B cell (primary cell): Measurements from ENCODE around the gene PHF21B. TPM values are rescaled to one million over a fixed set of nuclear protein-coding genes. Genes with fewer than 3 reads are reported as not detected.

Source experiments
- ATAC-seq: fragments of 200-7000 bp; cut with Tn5 transposase; one replicate; pipeline ENCODE4 v1.10.0; 2021; ENCODE audit warnings: low read depth, mild to moderate bottlenecking, moderate number of reproducible peaks, moderate library complexity
- CTCF ChIA-PET: fragments of 350-600 bp; sonication (Branson Sonifier 250); formaldehyde crosslinking; loops from one replicate; lab custom pipeline; 2021; ENCODE audit warnings: antibody characterized with exemption, inconsistent platforms; lab: Charles Lee
- POLR2A ChIA-PET: fragments of 350-600 bp; sonication (Branson Sonifier 250); formaldehyde crosslinking; loops from one replicate; lab custom pipeline; 2021; ENCODE audit warnings: antibody characterized with exemption; lab: Charles Lee
- DNase-seq: peaks from one replicate; pipeline ENCODE4 v3.0.0; 2013
- H2AFZ ChIP-seq: 2 replicates; pipeline ENCODE4 v1.6.1; 2012; ENCODE audit warnings: mild to moderate bottlenecking, low read depth, low read length; ENCODE audit not compliant: insufficient read depth, poor library complexity, severe bottlenecking
- H3K27ac ChIP-seq, 2 donors: 1 replicate in 1 of 2; 2 replicates in 1 of 2; pipeline ENCODE4 v1.5.1; 2012 to 2013; ENCODE audit warnings: low read length in 2 of 2, mild to moderate bottlenecking in 2 of 2, moderate library complexity in 1 of 2
- H3K27me3 ChIP-seq, 4 experiments: fragments of 200-600 bp in 1 of 4; sonication (generic) in 1 of 4; replicated peaks in 1 of 4; 1 replicate in 2 of 4; 2 replicates in 2 of 4; pipeline versions ENCODE4 v1.6.1 to v1.7.0; 2013 to 2016; ENCODE audit warnings: low read length in 3 of 4, mild to moderate bottlenecking in 2 of 4, mixed read lengths in 1 of 4, moderate library complexity in 1 of 4; ENCODE audit not compliant: insufficient read depth in 4 of 4, control insufficient read depth in 3 of 4; ENCODE audit errors: control extremely low read depth in 1 of 4
- H3K36me3 ChIP-seq, 2 experiments: replicated peaks in 1 of 2; 1 replicate in 1 of 2; 2 replicates in 1 of 2; pipeline versions ENCODE4 v1.6.1 to v1.7.1; 2013; ENCODE audit warnings: low read length in 1 of 2; ENCODE audit not compliant: insufficient read depth in 2 of 2, control insufficient read depth in 1 of 2; ENCODE audit errors: control extremely low read depth in 1 of 2, extremely low read depth in 1 of 2
- H3K4me1 ChIP-seq, 2 donors: fragments of 200-600 bp in 1 of 2; sonication (generic) in 1 of 2; 1 replicate in 1 of 2; 2 replicates in 1 of 2; pipeline versions ENCODE4 v1.5.1 to v1.6.1; 2013 to 2017; ENCODE audit warnings: low read length in 2 of 2; ENCODE audit not compliant: control insufficient read depth in 2 of 2, insufficient read depth in 2 of 2
- H3K4me2 ChIP-seq: replicated peaks from 2 replicates; pipeline ENCODE3; 2012; ENCODE audit warnings: mild to moderate bottlenecking, low read depth, low read length; ENCODE audit not compliant: poor library complexity, severe bottlenecking
- H3K4me3 ChIP-seq, 5 experiments: fragments of 200-600 bp in 1 of 5; sonication (generic) in 1 of 5; 1 replicate in 3 of 5; 2 replicates in 2 of 5; pipeline versions ENCODE4 v1.5.1 to v1.7.0; 2011 to 2016; ENCODE audit warnings: low read length in 4 of 5, mild to moderate bottlenecking in 4 of 5, low read depth in 2 of 5, control low read depth in 1 of 5, moderate library complexity in 1 of 5; ENCODE audit not compliant: insufficient read depth in 1 of 5; ENCODE audit errors: control extremely low read depth in 1 of 5, extremely low read depth in 1 of 5
- H3K79me2 ChIP-seq: fragments of 200-600 bp; sonication (generic); one replicate; pipeline ENCODE4 v1.6.0; 2016; ENCODE audit warnings: low read length; ENCODE audit not compliant: control insufficient read depth, insufficient read depth
- H3K9ac ChIP-seq: fragments of 200-600 bp; sonication (generic); 2 replicates; pipeline ENCODE4 v1.6.1; 2017; ENCODE audit warnings: mild to moderate bottlenecking, low read length, moderate library complexity
- H3K9me3 ChIP-seq, 3 donors: one replicate each; pipeline versions ENCODE4 v1.6.1 to v1.7.1; 2013; ENCODE audit warnings: low read length in 2 of 3; ENCODE audit not compliant: control insufficient read depth in 2 of 3, insufficient read depth in 1 of 3; ENCODE audit errors: control extremely low read depth in 1 of 3
- H4K20me1 ChIP-seq: 2 replicates; pipeline ENCODE4 v1.6.0; 2012; ENCODE audit warnings: mild to moderate bottlenecking, low read length; ENCODE audit not compliant: insufficient read depth, control insufficient read depth, poor library complexity, severe bottlenecking
- H3K27ac Mint-ChIP-seq: one replicate; pipeline ENCODE4 v1.8.0; 2021; ENCODE audit warnings: mixed read lengths
- H3K27me3 Mint-ChIP-seq: one replicate; pipeline ENCODE4 v1.8.0; 2021; ENCODE audit warnings: mixed read lengths
- H3K4me1 Mint-ChIP-seq: one replicate; pipeline ENCODE4 v1.8.0; 2021; ENCODE audit warnings: mixed read lengths
- H3K4me3 Mint-ChIP-seq: one replicate; pipeline ENCODE4 v1.8.0; 2021; ENCODE audit warnings: mixed read lengths
- H3K9me3 Mint-ChIP-seq: one replicate; pipeline ENCODE4 v1.8.0; 2022; ENCODE audit warnings: mixed read lengths; ENCODE audit not compliant: insufficient read depth
- EZH2 ChIP-seq: IDR thresholded peaks from 2 replicates; pipeline ENCODE4 v1.6.1; 2012; ENCODE audit warnings: borderline replicate concordance, low read depth, mild to moderate bottlenecking, moderate library complexity, low read length; ENCODE audit not compliant: insufficient read depth, poor library complexity, severe bottlenecking
- WGBS: methylation state at CpG from one replicate; pipeline ENCODE4 v1.1.5; 2013; ENCODE audit warnings: missing lambda C conversion rate; ENCODE audit not compliant: insufficient coverage; 5-methylcytosine and 5-hydroxymethylcytosine counted together
- intact Hi-C: fragments of 100-400 bp; cut with micrococcal nuclease; formaldehyde crosslinking; loops from one replicate; pipeline ENCODE4 v1.10.0; 2022
- polyA plus RNA-seq: library from polyadenylated mRNA; depleted of rRNA; stranded (reverse); fragments of >200 nt; gene quantifications from 2 replicates; pipeline ENCODE4 v1.2.3, GENCODE V29; 2012
- total RNA-seq, 2 donors: library from RNA; stranded (reverse); fragments of 120-200 nt in 1 of 2; gene quantifications; 1 replicate in 1 of 2; 2 replicates in 1 of 2; pipeline versions ENCODE4 v1.2.3 to v1.2.4, GENCODE V29; 2013 to 2022
- TF ChIP-seq, protein P1 (sequence below): fragments of 200-600 bp; IDR thresholded peaks from one replicate; pipeline ENCODE4 v1.8.0; 2022; ENCODE audit warnings: antibody characterized with exemption, mild to moderate bottlenecking

PHF21B gene
- total and polyA plus RNA-seq, 2 donors (not counting 1 experiment from before 2014, with no cell fraction given): not detected

DNA sequence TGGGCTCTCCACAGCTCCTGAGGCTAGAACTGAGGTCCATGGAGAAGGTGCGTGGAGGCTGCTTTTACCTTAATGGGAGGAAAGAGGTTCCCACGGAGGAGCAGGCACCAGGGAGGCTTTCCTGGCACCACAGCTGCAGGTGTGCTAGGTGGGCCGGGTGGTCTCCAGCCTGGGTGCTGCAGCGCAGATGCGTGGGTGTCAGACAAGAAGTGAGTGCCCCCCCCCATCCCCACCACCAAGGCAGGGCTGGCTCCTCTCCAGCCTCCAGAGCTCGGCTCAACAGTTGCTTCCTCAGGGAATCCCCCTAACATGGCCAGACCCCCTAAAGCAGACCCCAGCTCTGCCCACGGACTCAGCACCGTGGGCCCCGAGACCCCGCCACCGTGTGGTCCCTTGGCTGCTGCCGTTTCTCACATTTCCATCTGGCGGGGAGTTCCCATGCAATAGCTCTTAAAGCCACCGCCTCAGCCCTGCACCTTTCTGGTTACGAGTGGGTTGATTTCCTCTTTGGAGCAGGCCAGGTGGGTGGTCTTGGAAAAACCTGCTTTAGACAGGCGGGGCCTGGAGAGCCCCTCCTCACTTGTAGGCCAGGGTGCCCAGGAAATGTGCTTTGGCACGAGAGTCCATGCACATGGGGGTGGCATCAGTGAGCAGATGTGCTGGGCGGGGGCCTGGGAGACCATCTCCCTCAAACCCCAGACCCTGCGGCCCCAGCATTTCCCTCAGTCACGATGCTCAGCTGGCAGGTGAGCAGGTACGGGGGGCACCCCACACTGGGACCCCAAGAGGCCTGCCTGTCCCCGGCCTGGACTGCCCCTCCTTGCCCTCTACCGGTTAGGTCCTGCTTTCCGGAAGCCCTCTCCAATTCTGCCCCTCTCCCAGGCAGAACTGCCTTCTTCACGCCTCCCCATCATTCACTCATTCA, 163.7 kb downstream of the PHF21B start:
- Histone ChIP-seq H2AFZ (no peak overlapping the region), H3K27ac (no peak overlapping the region), H3K9me3 (peaks cover 0 to 27% (median 0%) of the 10 kb centered on the region in 3 donors), H3K9ac (no peak overlapping the region), H3K36me3 (no peaks in the 10 kb centered on the region), H3K4me1 (no peaks in the 10 kb centered on the region), H3K4me2 (no peak overlapping the region), H4K20me1 (no peaks in the 10 kb centered on the region), H3K4me3 (no peak overlapping the region), H3K27me3 (peaks cover 0 to 6% (median 0%) of the 10 kb centered on the region in 4 experiments), H3K79me2 (no peaks in the 10 kb centered on the region)
- intact Hi-C loops: no loop called here
- Mint-ChIP-seq H3K27me3 (peaks cover 9% of the 10 kb centered on the region), H3K27ac (no peak overlapping the region), H3K4me3 (no peak overlapping the region), H3K9me3 (peaks cover 3% of the 10 kb centered on the region), H3K4me1 (no peaks in the 10 kb centered on the region)
- DNase-seq: no peak
- CTCF ChIA-PET: no interaction called here
- no peak for ATAC-seq
- POLR2A ChIA-PET: no interaction called here
- WGBS: 84% methylated on average over 23 of the region's 25 CpGs
- no peak for TF ChIP-seq EZH2
- TF ChIP-seq, protein P1, sequence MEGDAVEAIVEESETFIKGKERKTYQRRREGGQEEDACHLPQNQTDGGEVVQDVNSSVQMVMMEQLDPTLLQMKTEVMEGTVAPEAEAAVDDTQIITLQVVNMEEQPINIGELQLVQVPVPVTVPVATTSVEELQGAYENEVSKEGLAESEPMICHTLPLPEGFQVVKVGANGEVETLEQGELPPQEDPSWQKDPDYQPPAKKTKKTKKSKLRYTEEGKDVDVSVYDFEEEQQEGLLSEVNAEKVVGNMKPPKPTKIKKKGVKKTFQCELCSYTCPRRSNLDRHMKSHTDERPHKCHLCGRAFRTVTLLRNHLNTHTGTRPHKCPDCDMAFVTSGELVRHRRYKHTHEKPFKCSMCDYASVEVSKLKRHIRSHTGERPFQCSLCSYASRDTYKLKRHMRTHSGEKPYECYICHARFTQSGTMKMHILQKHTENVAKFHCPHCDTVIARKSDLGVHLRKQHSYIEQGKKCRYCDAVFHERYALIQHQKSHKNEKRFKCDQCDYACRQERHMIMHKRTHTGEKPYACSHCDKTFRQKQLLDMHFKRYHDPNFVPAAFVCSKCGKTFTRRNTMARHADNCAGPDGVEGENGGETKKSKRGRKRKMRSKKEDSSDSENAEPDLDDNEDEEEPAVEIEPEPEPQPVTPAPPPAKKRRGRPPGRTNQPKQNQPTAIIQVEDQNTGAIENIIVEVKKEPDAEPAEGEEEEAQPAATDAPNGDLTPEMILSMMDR: no peak

DNA sequence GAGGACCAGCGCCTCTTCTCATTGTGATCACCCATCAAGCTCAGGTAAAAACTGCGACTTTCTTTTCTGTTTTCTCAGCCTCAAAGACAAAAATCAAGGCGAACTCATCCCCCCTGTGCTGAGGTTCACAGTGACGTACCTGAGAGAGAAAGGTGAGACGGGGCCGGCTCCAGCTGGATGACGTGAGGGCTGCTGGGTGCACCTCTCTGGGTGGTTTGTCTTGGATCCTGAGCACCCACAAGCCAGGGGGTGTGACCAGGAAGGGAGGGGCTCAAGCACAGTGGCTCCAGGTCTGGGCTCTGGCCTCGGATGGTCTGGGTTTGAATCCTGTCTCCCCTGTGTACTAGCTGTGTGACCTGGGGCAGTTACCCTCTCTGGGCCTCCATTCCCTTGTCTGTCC, 164.6 kb downstream of the PHF21B start:
- no peak for ATAC-seq
- WGBS: 89% methylated on average over 6 of the region's 8 CpGs
- POLR2A ChIA-PET: no interaction called here

More for the DNA sequence above, 164.6 kb downstream of the PHF21B start:
- H3K4me3 Mint-ChIP-seq: no peak overlapping the region
- H3K27me3 ChIP-seq: peaks cover 0 to 6% (median 0%) of the 10 kb centered on the region in 4 experiments
- H3K9me3 ChIP-seq: peaks cover 0 to 27% (median 0%) of the 10 kb centered on the region in 3 donors
- H3K4me2 ChIP-seq: no peak overlapping the region
- H3K27ac Mint-ChIP-seq: no peak overlapping the region
- H3K4me3 ChIP-seq: no peak overlapping the region
- no peak overlapping the region for H2AFZ ChIP-seq
- no peak for DNase-seq
- no peaks in the 10 kb centered on the region for H4K20me1 ChIP-seq
- intact Hi-C loops: no loop called here
- no peak overlapping the region for H3K27ac ChIP-seq
- peaks cover 17% of the 10 kb centered on the region for H3K27me3 Mint-ChIP-seq
- no peak overlapping the region for H3K9ac ChIP-seq
- peaks cover 3% of the 10 kb centered on the region for H3K9me3 Mint-ChIP-seq
- no peaks in the 10 kb centered on the region for H3K79me2 ChIP-seq
- no peaks in the 10 kb centered on the region for H3K4me1 Mint-ChIP-seq
- TF ChIP-seq EZH2: no peak
- TF ChIP-seq, protein P1: no peak
- no peaks in the 10 kb centered on the region for H3K36me3 ChIP-seq
- no peaks in the 10 kb centered on the region for H3K4me1 ChIP-seq
- CTCF ChIA-PET: no interaction called here
